Measurements from ENCODE around the gene PSMB7. TPM values are rescaled to one million over a fixed set of nuclear protein-coding genes. Genes with fewer than 3 reads are reported as not detected.

The PSMB7 gene
- total RNA-seq, 4 donors from 2014 or later = 149 to 187 (median 165) TPM

DNA sequence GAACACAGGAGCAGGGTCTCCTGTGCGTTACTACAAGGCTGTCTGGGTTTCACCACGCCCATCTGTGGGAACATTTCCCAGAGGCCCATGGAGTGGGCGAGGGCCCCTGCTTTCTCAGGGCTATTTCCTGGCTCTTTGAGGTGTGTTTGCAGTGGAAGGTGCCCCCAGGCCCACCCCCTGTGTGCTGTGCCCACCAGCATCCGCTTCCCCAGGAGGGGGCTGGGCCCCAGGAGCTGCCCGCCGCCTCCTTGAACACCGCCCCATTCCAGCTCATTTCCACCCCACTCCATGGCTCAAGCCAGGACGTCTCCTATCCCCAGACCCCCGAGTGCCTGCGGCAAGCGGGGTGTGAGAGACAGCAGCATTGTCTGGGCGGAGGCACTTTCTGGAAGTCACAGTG is 87.0 kb downstream of the PSMB7 start:
- no peak for DNase-seq (ENCODE audit: low spot score in 2 of 2)
- 91 to 93% methylated on average over 12 of the region's 12 CpGs for WGBS, 2 donors
- no peak overlapping the region for H3K4me3 ChIP-seq (ENCODE audit: low read depth, poor library complexity, severe bottlenecking)
- TF ChIP-seq POLR2A (IDR thresholded peaks at IDR 0.05) = no peak
- TF ChIP-seq, protein P1, sequence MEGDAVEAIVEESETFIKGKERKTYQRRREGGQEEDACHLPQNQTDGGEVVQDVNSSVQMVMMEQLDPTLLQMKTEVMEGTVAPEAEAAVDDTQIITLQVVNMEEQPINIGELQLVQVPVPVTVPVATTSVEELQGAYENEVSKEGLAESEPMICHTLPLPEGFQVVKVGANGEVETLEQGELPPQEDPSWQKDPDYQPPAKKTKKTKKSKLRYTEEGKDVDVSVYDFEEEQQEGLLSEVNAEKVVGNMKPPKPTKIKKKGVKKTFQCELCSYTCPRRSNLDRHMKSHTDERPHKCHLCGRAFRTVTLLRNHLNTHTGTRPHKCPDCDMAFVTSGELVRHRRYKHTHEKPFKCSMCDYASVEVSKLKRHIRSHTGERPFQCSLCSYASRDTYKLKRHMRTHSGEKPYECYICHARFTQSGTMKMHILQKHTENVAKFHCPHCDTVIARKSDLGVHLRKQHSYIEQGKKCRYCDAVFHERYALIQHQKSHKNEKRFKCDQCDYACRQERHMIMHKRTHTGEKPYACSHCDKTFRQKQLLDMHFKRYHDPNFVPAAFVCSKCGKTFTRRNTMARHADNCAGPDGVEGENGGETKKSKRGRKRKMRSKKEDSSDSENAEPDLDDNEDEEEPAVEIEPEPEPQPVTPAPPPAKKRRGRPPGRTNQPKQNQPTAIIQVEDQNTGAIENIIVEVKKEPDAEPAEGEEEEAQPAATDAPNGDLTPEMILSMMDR (IDR thresholded peaks at IDR 0.05) = no peak
- intact Hi-C loops (cut with DNase I; ENCODE audit: low total_unique reads) = loop anchor here (10.0 kb wide), 1 partner anchor 193 kb away; no protein-coding TSS in a partner anchor

DNA sequence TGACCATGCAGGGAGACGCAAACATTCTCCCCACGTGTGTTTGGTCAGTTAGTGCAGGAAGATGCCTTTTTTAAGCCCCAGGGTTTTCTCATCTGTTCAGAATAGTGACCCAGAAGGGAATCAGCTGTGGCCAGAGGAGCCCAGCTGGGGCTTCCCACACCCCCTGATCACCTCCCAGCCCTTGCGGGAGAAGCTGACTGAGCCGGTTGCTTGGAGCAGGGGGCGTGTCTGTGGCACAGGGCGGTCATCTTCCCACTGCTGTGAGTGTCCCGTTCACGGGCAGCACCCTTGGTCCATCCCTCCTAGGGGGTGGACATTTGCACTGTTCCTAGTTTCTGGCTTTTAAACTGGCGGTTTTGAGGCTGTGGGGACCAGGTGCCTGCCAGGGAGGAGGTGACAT is 87.8 kb downstream of the PSMB7 start:
- no peak for TF ChIP-seq POLR2A (IDR thresholded peaks at IDR 0.05)
- TF ChIP-seq, protein P1 (IDR thresholded peaks at IDR 0.05) = no peak
- no peak for DNase-seq (ENCODE audit: low spot score in 2 of 2)
- no peak overlapping the region for H3K4me3 ChIP-seq (ENCODE audit: low read depth, poor library complexity, severe bottlenecking)
- 72 to 76% methylated on average over 9 of the region's 9 CpGs for WGBS, 2 donors
- intact Hi-C loops (cut with DNase I; ENCODE audit: low total_unique reads) = loop anchor here (10.0 kb wide), 1 partner anchor 193 kb away; no protein-coding TSS in a partner anchor

DNA sequence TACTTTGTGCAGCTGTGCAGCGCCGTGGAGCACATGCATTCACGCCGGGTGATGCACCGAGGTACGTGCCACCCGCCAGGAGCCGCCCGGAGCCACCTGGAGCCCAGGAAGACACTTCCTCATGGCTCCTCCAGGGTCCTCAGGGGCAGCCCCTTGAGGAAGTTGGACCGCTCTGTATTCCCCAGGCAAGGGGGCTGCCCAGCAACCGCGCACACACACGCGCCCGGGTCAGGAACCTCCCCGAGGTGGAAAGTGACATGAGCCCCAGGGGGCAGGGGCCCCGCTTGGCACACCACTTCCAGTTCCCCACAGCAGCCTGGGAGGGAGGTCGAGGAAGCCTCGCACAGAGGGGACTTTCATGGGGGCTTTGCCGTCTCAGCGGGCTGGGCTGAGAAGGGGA is 88.9 kb downstream of the PSMB7 start:
- H3K4me3 ChIP-seq (ENCODE audit: low read depth, poor library complexity, severe bottlenecking) = no peak overlapping the region
- intact Hi-C loops (cut with DNase I; ENCODE audit: low total_unique reads) = loop anchor here (10.0 kb wide), 1 partner anchor 192 kb away; no protein-coding TSS in a partner anchor
- TF ChIP-seq, protein P1 (IDR thresholded peaks at IDR 0.05) = no peak
- TF ChIP-seq POLR2A (IDR thresholded peaks at IDR 0.05) = no peak

DNA sequence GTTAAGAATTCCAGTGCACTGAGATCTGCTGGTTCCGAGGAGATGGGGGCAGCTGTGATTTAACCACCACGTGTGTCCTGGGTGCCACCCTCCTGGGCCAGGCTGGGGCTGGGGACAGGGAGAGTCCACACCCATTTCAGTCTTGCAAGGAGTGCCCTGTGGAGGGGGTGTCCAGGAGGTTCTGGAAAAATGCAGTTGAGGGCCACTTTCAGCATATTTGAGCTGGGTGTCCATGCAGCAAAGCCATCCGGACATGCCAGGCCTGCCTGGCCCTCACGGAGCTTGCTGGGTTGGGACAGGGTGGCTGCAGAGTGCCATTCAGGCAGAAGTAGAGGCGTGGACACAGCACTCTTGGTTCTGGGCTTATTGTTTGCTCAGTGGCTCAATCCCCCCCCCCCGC is 89.4 kb downstream of the PSMB7 start:
- intact Hi-C loops (cut with DNase I; ENCODE audit: low total_unique reads) = loop anchor here (10.0 kb wide), 1 partner anchor 191 kb away; no protein-coding TSS in a partner anchor
- 78 to 84% methylated on average over 4 to 6 of the region's 6 CpGs for WGBS, 2 donors
- TF ChIP-seq, protein P1 (IDR thresholded peaks at IDR 0.05) = no peak
- TF ChIP-seq POLR2A (IDR thresholded peaks at IDR 0.05) = no peak
- DNase-seq (ENCODE audit: low spot score in 2 of 2) = no peak
- H3K4me3 ChIP-seq (ENCODE audit: low read depth, poor library complexity, severe bottlenecking) = no peak overlapping the region

More for the DNA sequence above, 88.9 kb downstream of the PSMB7 start:
- DNase-seq (ENCODE audit: low spot score in 2 of 2) = no peak
- WGBS, 2 donors = 88 to 90% methylated on average over 18 to 19 of the region's 21 CpGs

DNA sequence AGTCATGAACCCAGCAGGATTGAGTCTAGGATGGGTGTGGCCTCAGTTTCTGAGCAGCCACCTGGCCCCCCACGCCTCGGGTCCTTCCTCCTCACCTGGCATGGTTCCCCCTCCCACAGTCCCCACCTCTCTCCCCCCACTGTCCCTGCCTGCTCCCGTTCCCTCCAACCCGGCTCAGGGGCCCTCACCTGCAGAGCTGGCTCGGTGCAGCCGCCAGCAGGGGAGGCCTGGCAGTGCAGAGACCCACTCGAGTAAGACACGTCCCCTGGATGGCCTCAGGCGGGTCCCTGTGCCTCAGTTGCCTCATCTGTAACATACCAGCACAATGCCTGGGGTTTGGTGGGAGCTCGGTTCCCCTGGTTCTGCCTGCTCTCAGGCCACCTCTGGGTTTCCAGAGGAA is 91.3 kb downstream of the PSMB7 start:
- WGBS, 2 donors = 83 to 89% methylated on average over 9 to 10 of the region's 10 CpGs
- H3K4me3 ChIP-seq (ENCODE audit: low read depth, poor library complexity, severe bottlenecking) = no peak overlapping the region
- intact Hi-C loops (cut with DNase I; ENCODE audit: low total_unique reads) = loop anchor here (10.0 kb wide), 1 partner anchor 189 kb away; no protein-coding TSS in a partner anchor
- DNase-seq (ENCODE audit: low spot score in 2 of 2) = no peak
- TF ChIP-seq POLR2A (IDR thresholded peaks at IDR 0.05) = no peak
- TF ChIP-seq, protein P1 (IDR thresholded peaks at IDR 0.05) = no peak

All from lower leg skin (tissue), 4 donors.